COLO829 (cell line): ENCODE results near the gene EPB42.
"Not testable (repeated sequence)": the region's sequence is repeated elsewhere in the genome, so short reads cannot be mapped to it uniquely, and the experiment has no call there.

Source experiments
- DNase-seq: peaks from one replicate; pipeline ENCODE4 v3.0.0; 2012; ENCODE audit warnings: low spot score

The EPB42 gene

DNA sequence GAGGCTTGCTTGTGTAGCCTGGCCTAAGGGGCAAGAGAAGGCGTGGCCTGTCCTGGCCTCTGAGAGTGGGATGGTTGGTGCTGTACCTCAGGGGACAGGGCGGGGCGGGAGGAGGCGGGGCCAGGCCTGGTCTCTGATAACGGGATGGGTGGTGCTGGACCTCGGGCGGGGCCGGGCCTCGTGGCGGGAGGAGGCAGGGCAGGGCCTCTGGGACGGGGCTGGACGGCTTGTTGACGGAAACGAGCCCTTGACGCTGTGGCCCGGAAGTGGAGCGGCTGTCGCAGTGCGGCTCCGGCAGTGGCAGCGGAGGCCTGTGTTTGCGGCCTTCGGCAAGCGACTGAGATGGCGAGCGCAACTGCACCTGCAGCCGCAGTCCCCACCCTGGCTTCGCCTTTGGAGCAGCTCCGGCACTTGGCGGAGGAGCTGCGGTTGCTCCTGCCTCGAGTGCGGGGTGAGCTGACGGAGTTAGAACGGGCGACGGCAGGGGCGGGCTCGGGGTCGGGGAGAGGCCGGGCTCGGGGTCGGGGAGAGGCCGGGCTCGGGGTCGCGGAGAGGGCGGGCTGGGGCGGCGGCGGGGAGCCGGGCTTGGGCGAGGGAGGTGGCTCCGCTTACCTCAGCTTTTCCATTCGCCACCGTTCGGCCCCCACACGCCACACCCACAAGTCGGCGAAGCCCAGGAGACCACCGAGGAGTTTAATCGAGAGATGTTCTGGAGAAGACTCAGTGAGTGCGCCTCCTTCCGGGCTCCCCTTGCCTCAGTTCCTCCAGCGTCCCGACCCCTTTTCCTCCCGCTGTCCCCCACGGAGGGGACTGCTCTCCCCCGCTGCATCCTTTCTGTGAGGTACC, 35.4 kb downstream of the EPB42 start, which contains the start of gene CCNDBP1:
TSS of gene CCNDBP1 (plus strand) at position 247 of the 846 bp plus-strand sequence. CDS start at position 343, 96 bp downstream.
- DNase-seq, result peak; percentile 84

DNA sequence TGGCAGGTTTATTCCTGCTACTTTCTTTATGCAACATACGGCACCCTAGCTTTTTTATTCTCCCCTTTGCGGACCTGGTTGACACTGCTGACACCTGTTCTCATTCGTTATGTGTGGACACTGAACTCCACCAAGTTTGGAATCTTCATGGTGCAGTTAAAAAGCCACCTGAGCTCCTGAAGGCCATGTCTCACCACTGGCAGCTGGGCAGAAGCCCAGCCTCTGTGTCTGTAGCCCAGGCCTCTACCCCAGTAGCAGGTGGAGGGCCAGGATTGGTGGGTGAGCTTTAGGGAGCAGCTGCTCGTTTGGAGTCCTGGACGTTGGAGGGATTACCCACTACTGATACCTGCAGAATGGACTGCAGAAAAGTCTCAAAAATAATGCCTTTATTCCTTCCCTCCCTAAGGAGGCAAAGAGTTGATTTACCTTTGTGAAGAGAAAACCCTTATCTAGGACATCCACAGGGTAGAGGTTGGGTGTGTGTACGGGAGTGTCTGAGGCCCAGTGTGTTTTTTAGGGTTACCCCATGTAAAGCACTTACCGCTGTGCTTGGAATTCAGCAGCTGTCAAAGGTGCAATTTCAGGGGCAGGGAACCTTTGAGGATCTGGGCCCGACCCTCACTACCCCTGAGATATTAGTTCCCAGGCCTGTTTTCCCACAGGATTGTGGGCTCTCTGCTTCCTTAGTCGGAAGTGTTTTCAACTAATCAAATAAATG, 36.3 kb downstream of the EPB42 start:
- no peak for DNase-seq

DNA sequence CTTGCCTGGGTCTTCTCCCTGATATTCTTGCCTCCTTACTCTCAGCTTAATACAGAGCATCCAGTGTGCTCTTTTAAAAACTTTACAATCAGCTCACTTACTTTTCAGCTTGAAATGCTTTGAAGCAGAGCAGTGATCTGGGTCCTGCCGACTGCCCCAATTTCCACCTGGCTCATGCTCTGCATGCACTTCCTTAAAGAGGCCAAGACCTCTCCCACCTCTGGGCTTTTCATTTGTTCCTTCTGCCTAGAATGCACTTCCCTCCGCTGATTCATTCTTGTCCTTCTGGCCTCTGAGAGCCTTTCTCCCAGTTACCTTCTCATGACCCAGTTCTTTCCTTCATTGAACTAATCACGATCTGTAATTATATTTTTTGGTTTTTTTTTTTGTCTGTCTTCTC, 37.5 kb downstream of the EPB42 start:
- DNase-seq, result no peak

DNA sequence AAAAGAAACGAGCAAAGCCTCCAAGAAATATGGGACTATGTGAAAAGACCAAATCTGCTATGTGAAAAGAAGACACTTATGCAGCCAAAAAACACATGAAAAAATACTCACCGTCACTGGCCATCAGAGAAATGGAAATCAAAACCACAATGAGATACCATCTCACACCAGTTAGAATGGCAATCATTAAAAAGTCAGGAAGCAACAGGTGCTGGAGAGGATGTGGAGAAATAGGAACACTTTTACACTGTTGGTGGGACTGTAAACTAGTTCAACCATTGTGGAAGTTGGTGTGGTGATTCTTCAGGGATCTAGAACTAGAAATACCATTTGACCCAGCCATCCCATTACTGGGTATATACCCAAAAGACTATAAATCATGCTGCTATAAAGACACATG, 43.7 kb downstream of the EPB42 start:
- not testable (repeated sequence) for DNase-seq

DNA sequence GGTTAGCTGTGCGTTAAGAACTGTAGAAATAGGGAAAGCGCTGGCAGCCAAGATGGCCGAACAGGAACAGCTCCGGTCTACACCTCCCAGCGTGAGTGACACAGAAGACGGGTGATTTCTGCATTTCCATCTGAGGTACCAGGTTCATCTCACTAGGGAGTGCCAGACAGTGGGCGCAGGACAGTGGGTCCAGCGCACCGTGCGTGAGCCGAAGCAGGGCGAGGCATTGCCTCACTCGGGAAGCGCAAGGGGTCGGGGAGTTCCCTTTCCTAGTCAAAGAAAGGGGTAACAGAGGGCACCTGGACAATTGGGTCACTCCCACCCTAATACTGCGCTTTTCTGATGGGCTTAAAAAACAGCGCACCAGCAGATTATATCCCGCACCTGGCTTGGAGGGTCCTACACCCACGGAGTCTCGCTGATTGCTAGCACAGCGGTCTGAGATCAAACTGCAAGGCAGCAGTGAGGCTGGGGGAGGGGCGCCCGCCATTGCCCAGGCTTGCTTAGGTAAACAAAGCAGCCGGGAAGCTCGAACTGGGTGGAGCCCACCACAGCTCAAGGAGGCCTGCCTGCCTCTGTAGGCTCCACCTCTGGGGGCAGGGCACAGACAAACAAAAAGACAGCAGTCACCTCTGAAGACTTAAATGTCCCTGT, 45.0 kb downstream of the EPB42 start:
- not testable (repeated sequence) for DNase-seq

DNA sequence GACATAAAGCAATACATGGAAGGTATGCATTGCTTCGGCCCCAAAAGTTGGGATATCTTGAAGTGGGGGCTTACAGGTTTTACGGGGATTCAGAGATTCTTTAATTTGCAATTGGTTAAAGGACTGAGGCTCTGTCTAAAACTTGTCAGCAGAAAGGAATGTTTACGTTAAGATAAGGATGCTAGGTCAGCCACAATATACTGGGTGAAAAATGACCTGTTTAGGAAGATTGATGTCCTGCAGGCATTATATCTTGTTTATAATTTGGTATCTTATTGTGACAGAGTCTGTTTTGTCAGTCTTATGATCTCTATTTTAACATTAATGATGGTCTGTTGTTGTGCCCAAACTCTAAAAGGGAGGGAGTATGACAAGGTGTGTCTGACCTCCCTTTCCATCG, 50.9 kb downstream of the EPB42 start:
- no peak for DNase-seq

DNA sequence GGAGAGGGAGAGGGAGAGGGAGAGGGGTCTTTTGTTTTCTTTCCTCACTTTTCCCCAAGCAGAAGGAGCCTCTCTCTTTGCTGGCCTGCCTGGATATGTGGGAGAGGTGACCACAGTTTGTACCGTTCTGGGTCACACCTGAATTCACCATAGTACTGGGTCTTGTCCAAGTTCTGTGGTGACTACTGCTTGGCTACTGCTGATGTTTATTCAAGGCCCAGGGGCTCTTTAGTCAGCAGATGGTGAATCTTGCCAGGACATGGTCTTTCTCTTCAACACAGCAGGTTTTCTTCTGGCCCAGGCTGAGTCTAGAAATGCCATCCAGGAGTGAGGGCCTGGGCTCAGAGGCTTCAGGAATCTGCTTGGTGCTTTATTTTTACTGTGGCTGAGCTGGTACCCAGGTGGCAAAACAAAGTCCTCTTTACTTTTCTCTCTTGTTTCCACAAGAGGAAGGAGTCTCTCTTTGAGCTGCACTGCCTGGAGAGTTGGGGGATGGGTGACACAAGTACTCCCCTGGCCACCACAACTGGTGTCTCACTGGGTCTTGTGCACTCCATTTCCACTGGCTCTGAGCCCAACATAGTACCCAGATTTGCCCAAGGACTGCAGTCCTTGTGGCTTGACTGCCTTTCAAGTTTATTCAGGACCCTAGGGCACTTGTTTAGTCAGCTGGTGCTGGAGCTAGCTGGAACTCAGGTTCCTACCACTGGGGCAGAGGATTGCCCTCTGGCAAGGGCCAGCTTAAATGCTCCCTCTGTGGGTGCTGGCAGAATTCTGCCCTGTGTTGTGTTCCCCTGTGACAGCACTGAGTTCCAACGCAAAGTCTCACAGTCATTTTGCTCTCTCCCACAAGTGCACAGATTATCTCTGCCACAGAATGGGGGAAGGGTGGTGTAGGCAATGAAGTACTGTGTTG, 52.4 kb downstream of the EPB42 start:
- DNase-seq, result no peak

DNA sequence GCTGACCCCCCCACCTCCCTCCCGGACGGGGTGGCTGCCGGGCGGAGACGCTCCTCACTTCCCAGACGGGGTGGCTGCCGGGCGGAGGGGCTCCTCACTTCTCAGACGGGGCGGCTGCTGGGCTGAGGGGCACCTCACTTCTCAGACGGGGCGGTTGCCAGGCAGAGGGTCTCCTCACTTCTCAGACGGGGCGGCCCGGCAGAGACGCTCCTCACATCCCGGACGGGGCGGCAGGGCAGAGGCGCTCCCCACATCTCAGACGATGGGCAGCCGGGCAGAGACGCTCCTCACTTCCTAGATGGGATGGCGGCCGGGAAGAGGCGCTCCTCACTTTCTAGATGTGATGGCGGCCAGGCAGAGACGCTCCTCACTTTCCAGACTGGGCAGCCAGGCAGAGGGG, 53.6 kb downstream of the EPB42 start:
- not testable (repeated sequence) for DNase-seq

DNA sequence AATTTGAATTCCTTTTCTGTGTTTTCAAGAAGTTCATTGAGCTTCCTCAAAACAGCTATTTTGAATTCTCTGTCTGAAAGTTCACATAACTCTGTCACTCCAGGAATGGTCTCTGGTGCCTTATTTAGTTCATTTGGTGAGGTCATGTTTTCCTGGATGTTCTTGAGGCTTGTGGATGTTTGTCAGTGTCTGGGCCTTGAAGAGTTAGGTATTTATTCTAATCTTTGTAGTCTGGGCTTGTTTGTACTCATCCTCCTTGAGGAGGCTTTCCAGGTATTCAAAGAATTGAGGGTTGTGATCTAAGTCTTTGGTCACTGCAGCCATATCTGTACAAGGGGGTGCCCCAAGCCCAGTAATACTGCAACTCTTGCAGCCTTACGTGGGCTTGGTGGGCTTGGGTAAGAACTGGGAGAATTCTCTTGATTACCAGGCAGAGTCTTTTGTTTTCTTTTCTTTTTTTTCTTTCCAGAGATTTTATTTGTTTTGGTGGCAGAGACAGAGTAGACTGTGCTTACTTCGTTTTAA, 55.0 kb downstream of the EPB42 start:
- DNase-seq, result no peak

DNA sequence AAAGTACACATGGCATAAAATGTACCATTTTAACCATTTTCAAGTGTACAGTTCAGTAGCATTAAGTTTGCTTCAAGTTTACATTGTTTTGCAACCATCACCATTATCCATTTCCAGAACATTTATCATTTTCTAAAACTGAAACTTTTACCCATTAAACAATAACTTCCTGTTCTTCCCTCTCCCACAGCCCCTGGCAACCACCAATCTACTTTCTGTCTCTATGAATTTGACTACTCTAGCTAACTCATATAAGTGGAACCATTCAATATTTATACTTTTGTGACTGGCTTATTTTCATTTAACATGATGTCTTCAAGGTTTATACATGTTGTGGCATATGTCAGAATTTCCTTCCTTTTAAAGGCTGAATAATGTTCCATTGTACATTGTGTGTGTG, 67.5 kb downstream of the EPB42 start:
- DNase-seq, result no peak

DNA sequence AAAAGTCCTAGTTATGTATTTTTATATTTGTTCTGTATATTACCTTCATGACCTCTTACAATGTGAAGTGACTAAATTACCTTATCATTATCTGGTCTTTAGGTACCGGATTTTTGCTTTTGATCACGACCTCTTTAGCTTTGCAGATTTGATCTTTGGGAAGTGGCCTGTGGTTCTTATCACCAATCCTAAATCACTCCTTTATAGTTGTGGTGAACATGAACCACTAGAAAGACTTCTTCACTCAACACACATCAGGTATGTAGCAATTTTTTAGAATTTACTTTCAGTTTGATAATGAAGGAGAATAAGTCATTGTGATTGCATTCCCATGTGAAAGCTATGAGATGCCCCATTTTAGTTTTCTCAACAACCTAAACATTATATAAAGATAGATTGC, 69.1 kb downstream of the EPB42 start:
- DNase-seq, result no peak

DNA sequence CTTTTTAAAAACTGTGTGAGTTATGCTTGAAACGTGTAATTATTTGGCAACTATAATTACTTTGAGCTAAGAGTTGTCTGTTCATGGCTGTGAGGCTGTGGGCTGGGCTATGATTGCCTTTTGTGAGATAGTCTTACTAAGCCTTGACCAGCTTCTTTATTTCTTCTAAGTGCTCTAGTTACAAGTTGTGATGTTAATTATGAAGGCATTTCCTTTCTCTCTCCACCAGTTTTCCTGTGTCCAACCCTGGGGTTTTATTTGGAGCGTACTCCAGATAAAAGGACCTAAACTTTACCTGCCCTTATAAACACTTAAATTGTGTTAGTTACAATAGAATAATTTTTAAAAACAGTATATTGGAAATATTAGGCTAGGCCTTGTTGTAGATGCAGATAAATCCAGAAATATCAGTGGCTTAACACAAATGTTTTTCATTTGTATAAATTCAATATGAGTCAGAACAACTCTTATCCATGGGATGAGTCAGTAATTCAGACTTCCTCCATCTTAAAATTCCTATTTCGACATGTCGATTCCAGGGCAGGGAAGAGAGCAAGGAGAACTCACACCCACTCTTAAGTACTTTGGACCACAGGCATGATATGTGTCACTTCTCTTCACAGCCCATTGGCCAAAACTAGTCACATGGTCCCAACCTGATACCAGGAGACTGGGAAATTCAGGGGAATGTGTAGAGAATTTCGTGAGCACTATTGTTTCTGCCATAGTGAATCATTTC, 70.5 kb downstream of the EPB42 start:
- peak; percentile 4 for DNase-seq
